ENCODE results near the gene CHKB. TPM values are rescaled to one million over a fixed set of nuclear protein-coding genes. Genes with fewer than 3 reads are reported as not detected.

Gene CHKB
- polyA plus RNA-seq (2012; ENCODE audit: insufficient read length, low read depth) = 29.2 TPM

GRCh38 chr22:50582493-50583293, at the start of gene CHKB:
Gene CHKB, minus strand, starts transcription at chr22:50582849. Its CDS starts 68 bp downstream, at chr22:50582781.
- no peak for TF ChIP-seq FOXP2 (optimal IDR thresholded peaks at IDR 0.05; ENCODE audit: borderline replicate concordance, extremely low read depth, extremely low read length, insufficient read depth)
- TF ChIP-seq POLR2AphosphoS5 (IDR thresholded peaks at IDR 0.05; ENCODE audit: low read depth, low read length) = peak; percentile 69

GRCh38 chr22:50630376-50630775, 47.7 kb upstream of the CHKB start:
- no peak for TF ChIP-seq POLR2AphosphoS5 (IDR thresholded peaks at IDR 0.05; ENCODE audit: low read depth, low read length)
- no peak for TF ChIP-seq TAF1 (IDR thresholded peaks at IDR 0.05; ENCODE audit: borderline replicate concordance, insufficient read depth, low read length)
- no peak for TF ChIP-seq SIN3A (IDR thresholded peaks at IDR 0.05; ENCODE audit: borderline replicate concordance, insufficient read depth, low read length)
- no peak for TF ChIP-seq REST (IDR thresholded peaks at IDR 0.05; ENCODE audit: insufficient read depth in 1 of 2, low read depth in 2 of 2, low read length in 2 of 2)

GRCh38 chr22:50628543-50629134, 46.0 kb upstream of the CHKB start:
- TF ChIP-seq REST (IDR thresholded peaks at IDR 0.05; ENCODE audit: insufficient read depth in 1 of 2, low read depth in 2 of 2, low read length in 2 of 2) (no peak), TAF1 (IDR thresholded peaks at IDR 0.05; ENCODE audit: borderline replicate concordance, insufficient read depth, low read length) (no peak), POLR2AphosphoS5 (IDR thresholded peaks at IDR 0.05; ENCODE audit: low read depth, low read length) (no peak), FOXP2 (optimal IDR thresholded peaks at IDR 0.05; ENCODE audit: borderline replicate concordance, extremely low read depth, extremely low read length, insufficient read depth) (no peak), SIN3A (IDR thresholded peaks at IDR 0.05; ENCODE audit: borderline replicate concordance, insufficient read depth, low read length) (no peak)

GRCh38 chr22:50627642-50628542, 45.2 kb upstream of the CHKB start, which contains the start of gene ARSA:
Gene ARSA, minus strand, starts transcription at chr22:50628152. Its CDS starts 373 bp downstream, at chr22:50627779.
- TF ChIP-seq FOXP2 (optimal IDR thresholded peaks at IDR 0.05; ENCODE audit: borderline replicate concordance, extremely low read depth, extremely low read length, insufficient read depth) = peak; percentile 73
- TF ChIP-seq REST (IDR thresholded peaks at IDR 0.05; ENCODE audit: insufficient read depth in 1 of 2, low read depth in 2 of 2, low read length in 2 of 2) = no peak
- peak; percentile 72 for TF ChIP-seq POLR2AphosphoS5 (IDR thresholded peaks at IDR 0.05; ENCODE audit: low read depth, low read length)
- TF ChIP-seq TAF1 (IDR thresholded peaks at IDR 0.05; ENCODE audit: borderline replicate concordance, insufficient read depth, low read length) = peak; percentile 71; the same call in 1 of the 2 replicates
